ENCODE measurements around the gene SLC18A3.
A peak's percentile ranks its signal among the peaks of the same experiment; 100 is the strongest.

Gene SLC18A3

GRCh38 chr10:49647554-49647953, 37.4 kb downstream of the SLC18A3 start:
- Histone ChIP-seq H3F3A (ENCODE audit: control insufficient read depth, insufficient read depth) (peaks cover 4% of the 10 kb centered on the region; the same call in 1 of the 2 replicates), H3K4me2 (ENCODE audit: low read length) (no peak overlapping the region), H4K20me1 (ENCODE audit: control insufficient read depth, insufficient read depth, low read depth, low read length) (no peaks in the 10 kb centered on the region), H3K27ac (ENCODE audit: low read depth, low read length) (no peak overlapping the region), H3K36me3 (ENCODE audit: control insufficient read depth, low read length) (no peaks in the 10 kb centered on the region), H3K79me2 (ENCODE audit: control insufficient read depth, low read length) (no peaks in the 10 kb centered on the region), H3K27me3 (ENCODE audit: control insufficient read depth, low read length) (no peaks in the 10 kb centered on the region), H3K9me3 (ENCODE audit: control insufficient read depth, insufficient read depth, low read length) (no peaks in the 10 kb centered on the region), H3K4me3 (ENCODE audit: low read length) (no peak overlapping the region), H3K9me2 (replicated peaks; ENCODE audit: control insufficient read depth, low read length) (no peaks in the 10 kb centered on the region), H3K4me1 (ENCODE audit: control insufficient read depth, low read length) (peaks cover 52% of the 10 kb centered on the region)
- TF ChIP-seq EZH2phosphoT487 (IDR thresholded peaks at IDR 0.05; ENCODE audit: borderline replicate concordance, low read length) (no peak), CTCF (IDR thresholded peaks at IDR 0.05; ENCODE audit: low read depth, low read length, poor library complexity, severe bottlenecking) (no peak)

GRCh38 chr10:49647985-49648795, 38.1 kb downstream of the SLC18A3 start:
- H3K9me3 ChIP-seq (ENCODE audit: control insufficient read depth, insufficient read depth, low read length): no peaks in the 10 kb centered on the region
- H3K27me3 ChIP-seq (ENCODE audit: control insufficient read depth, low read length): no peaks in the 10 kb centered on the region
- H3K4me1 ChIP-seq (ENCODE audit: control insufficient read depth, low read length): peaks cover 53% of the 10 kb centered on the region
- no peaks in the 10 kb centered on the region for H3K9me2 ChIP-seq (replicated peaks; ENCODE audit: control insufficient read depth, low read length)
- no peaks in the 10 kb centered on the region for H3K36me3 ChIP-seq (ENCODE audit: control insufficient read depth, low read length)
- TF ChIP-seq CTCF (IDR thresholded peaks at IDR 0.05; ENCODE audit: low read depth, low read length, poor library complexity, severe bottlenecking) (no peak), EZH2phosphoT487 (IDR thresholded peaks at IDR 0.05; ENCODE audit: borderline replicate concordance, low read length) (no peak)
- peak overlapping the region; percentile 80 for H3K4me2 ChIP-seq (ENCODE audit: low read length)
- no peaks in the 10 kb centered on the region for H3K79me2 ChIP-seq (ENCODE audit: control insufficient read depth, low read length)
- H4K20me1 ChIP-seq (ENCODE audit: control insufficient read depth, insufficient read depth, low read depth, low read length): no peaks in the 10 kb centered on the region
- H3F3A ChIP-seq (ENCODE audit: control insufficient read depth, insufficient read depth): peaks cover 4% of the 10 kb centered on the region; the same call in 1 of the 2 replicates
- peak overlapping the region; percentile 85 for H3K27ac ChIP-seq (ENCODE audit: low read depth, low read length)
- H3K4me3 ChIP-seq (ENCODE audit: low read length): peak overlapping the region; percentile 67

- Histone ChIP-seq H4K20me1 (ENCODE audit: control insufficient read depth, insufficient read depth, low read depth, low read length) (no peaks in the 10 kb centered on the region), H3K9me3 (ENCODE audit: control insufficient read depth, insufficient read depth, low read length) (no peaks in the 10 kb centered on the region), H3K27me3 (ENCODE audit: control insufficient read depth, low read length) (no peaks in the 10 kb centered on the region), H3K79me2 (ENCODE audit: control insufficient read depth, low read length) (no peaks in the 10 kb centered on the region), H3K4me1 (ENCODE audit: control insufficient read depth, low read length) (peaks cover 53% of the 10 kb centered on the region), H3K27ac (ENCODE audit: low read depth, low read length) (peak overlapping the region; percentile 85), H3K36me3 (ENCODE audit: control insufficient read depth, low read length) (no peaks in the 10 kb centered on the region), H3F3A (ENCODE audit: control insufficient read depth, insufficient read depth) (peaks cover 4% of the 10 kb centered on the region; the same call in 1 of the 2 replicates), H3K4me2 (ENCODE audit: low read length) (peak overlapping the region; percentile 80), H3K9me2 (replicated peaks; ENCODE audit: control insufficient read depth, low read length) (no peaks in the 10 kb centered on the region), H3K4me3 (ENCODE audit: low read length) (peak overlapping the region; percentile 67)
- TF ChIP-seq EZH2phosphoT487 (IDR thresholded peaks at IDR 0.05; ENCODE audit: borderline replicate concordance, low read length) (no peak), CTCF (IDR thresholded peaks at IDR 0.05; ENCODE audit: low read depth, low read length, poor library complexity, severe bottlenecking) (no peak)
Measured at GRCh38 chr10:49649294-49649693, 39.2 kb downstream of the SLC18A3 start.

Measured in DOHH2 (cell line).